Mucosa of descending colon (tissue), 3 donors: Measurements from ENCODE around the gene GRAMD1A. TPM values are rescaled to one million over a fixed set of nuclear protein-coding genes. Genes with fewer than 3 reads are reported as not detected.

Experiments used
- ATAC-seq: fragments of 200-7000 bp; cut with Tn5 transposase; one replicate; pipeline ENCODE4 v1.9.1; 2020; ENCODE audit warnings: mild to moderate bottlenecking, moderate library complexity
- DNase-seq, 3 donors: peaks; one replicate each; pipeline ENCODE4 v3.0.0-alpha.2; 2020
- H3K36me3 ChIP-seq: fragments of 200-600 bp; one replicate; pipeline ENCODE4 v1.8.0; 2021; ENCODE audit warnings: low read depth, mild to moderate bottlenecking
- H3K4me1 ChIP-seq: fragments of 200-600 bp; one replicate; pipeline ENCODE4 v1.8.0; 2021; ENCODE audit warnings: low read depth, mild to moderate bottlenecking
- H3K4me3 ChIP-seq: fragments of 200-600 bp; one replicate; pipeline ENCODE4 v1.8.0; 2021; ENCODE audit warnings: mild to moderate bottlenecking
- H3K9me3 ChIP-seq: fragments of 200-600 bp; one replicate; pipeline ENCODE4 v1.8.0; 2021; ENCODE audit warnings: mild to moderate bottlenecking
- intact Hi-C, 2 donors: fragments of 100-400 bp; cut with DNase I in 1 of 2; cut with micrococcal nuclease in 1 of 2; formaldehyde crosslinking; loops; one replicate each; pipeline versions ENCODE4 v1.11.0 to v1.11.1; 2022; cut with DNase I, micrococcal nuclease
- total RNA-seq, 3 donors: library from RNA; stranded (reverse); fragmentation: NEBNext Ultra II Directional in 2 of 3; extraction: Animal tissue kit (Norgen Biotek cat#: 25700) in 2 of 3; gene quantifications; one replicate each; pipeline versions ENCODE4 v1.2.1 to v1.2.4, GENCODE V29; 2021 to 2023
- TF ChIP-seq, protein P1 (sequence below): fragments of 200-600 bp; IDR thresholded peaks from one replicate; pipeline ENCODE4 v1.8.0; 2022; ENCODE audit warnings: antibody characterized with exemption, mild to moderate bottlenecking
- donor health status: DM: no; HTN: no; CAD: no; lungs with moderate emphysema.
- donor health status: DM: no; HTN: no; CAD: no.
- donor health status: DM: no; HTN: yes; CAD: no.

GRAMD1A gene
- total RNA-seq, 3 donors from 2014 or later, result 32.5 to 53.1 (median 33.8) TPM

DNA sequence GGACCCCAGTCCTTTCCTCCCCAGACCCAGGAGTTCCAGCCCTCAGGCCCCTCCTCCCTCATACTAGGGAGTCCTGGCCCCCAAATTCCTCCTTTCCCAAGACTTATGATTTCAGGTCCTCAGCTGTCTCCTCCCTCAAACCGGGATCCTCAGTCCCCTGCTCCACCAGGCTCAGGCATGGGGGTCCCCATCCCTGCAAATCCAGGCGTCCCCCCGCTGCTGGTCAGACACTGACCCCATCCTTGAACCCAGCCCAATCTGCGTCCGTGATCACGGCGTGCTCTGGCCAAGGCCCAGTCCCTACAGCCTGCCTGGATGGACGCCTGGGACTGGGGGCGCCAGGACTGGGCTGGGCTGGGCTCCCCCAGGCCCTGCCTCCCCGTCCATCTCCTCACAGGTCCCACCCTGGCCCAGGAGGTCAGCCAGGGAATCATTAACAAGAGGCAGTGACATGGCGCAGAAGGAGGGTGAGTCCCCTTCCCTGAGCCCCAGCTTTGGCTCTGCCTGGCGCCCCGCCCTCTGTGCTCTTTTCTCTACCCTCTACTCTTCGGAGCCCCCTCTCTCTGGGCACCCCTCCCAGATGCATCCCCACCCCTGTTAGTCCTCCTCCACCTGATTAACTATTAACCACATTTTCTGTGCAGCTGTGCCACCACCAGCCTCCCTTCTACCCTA lies 42.1 kb downstream of the GRAMD1A start:
- no peaks in the 10 kb centered on the region for H3K9me3 ChIP-seq
- peaks cover 15% of the 10 kb centered on the region for H3K4me1 ChIP-seq
- ATAC-seq, result no peak
- TF ChIP-seq, protein P1, sequence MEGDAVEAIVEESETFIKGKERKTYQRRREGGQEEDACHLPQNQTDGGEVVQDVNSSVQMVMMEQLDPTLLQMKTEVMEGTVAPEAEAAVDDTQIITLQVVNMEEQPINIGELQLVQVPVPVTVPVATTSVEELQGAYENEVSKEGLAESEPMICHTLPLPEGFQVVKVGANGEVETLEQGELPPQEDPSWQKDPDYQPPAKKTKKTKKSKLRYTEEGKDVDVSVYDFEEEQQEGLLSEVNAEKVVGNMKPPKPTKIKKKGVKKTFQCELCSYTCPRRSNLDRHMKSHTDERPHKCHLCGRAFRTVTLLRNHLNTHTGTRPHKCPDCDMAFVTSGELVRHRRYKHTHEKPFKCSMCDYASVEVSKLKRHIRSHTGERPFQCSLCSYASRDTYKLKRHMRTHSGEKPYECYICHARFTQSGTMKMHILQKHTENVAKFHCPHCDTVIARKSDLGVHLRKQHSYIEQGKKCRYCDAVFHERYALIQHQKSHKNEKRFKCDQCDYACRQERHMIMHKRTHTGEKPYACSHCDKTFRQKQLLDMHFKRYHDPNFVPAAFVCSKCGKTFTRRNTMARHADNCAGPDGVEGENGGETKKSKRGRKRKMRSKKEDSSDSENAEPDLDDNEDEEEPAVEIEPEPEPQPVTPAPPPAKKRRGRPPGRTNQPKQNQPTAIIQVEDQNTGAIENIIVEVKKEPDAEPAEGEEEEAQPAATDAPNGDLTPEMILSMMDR, result no peak
- no peaks in the 10 kb centered on the region for H3K36me3 ChIP-seq
- intact Hi-C loops, result no loop called here
- H3K4me3 ChIP-seq, result no peak overlapping the region
- no peak for DNase-seq

DNA sequence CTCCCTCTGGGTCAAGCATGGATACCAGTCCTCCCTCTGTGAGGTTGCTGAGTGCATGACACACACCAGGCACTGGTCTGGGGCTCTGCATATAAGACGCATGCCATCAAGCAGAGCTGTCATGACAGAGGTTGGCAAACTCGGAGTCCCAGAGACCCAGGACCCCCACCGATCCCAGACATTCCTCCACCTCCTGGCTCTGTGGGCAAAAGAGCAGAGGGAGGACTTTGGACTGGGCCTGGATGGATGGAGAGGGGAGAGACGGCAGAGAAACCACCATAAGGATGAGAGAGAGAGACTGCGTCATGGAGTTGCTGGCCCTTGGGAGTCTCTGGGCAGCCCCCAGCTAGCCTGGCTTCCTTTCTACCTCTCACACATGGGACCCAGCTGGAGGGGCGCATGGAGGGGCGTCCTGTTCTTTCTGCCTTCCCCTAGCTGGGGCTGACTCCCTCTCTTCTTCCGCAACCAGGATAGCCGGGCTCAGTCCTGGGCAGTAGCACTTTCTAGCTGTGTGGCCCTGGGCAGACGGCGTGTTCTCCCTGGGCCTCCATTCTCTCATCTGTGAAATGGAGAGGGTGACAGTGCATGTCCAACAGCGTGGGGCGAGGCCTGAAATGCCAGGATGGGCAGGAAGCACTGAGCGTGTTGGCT lies 43.0 kb downstream of the GRAMD1A start:
- intact Hi-C loops, result no loop called here
- peaks cover 15% of the 10 kb centered on the region for H3K4me1 ChIP-seq
- DNase-seq (no peak), ATAC-seq (no peak)
- TF ChIP-seq, protein P1, result no peak
- no peaks in the 10 kb centered on the region for H3K9me3 ChIP-seq
- no peaks in the 10 kb centered on the region for H3K36me3 ChIP-seq
- no peak overlapping the region for H3K4me3 ChIP-seq

DNA sequence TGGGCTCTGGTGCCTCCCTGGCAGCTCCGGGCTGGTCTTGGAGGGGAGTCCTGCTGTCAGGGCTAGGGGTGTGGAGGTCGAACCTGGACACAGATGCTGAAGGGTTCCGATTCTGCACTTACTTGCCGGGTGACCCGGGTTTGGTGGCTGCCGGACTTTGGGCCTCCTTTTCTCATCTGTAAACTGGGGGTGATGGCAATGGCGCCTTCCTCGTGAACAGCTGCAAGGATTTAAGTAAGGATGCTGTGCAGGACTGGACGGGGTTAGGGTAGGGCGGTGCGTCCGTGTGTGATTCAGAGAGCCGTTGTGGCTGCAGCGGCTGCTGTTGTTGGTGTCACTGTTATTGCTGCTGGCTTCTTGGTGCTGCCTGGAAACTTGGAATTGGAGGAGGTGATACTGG lies 43.8 kb downstream of the GRAMD1A start:
- Histone ChIP-seq H3K4me3 (no peak overlapping the region), H3K36me3 (no peaks in the 10 kb centered on the region), H3K9me3 (no peaks in the 10 kb centered on the region), H3K4me1 (peaks cover 15% of the 10 kb centered on the region)
- TF ChIP-seq, protein P1, result no peak
- intact Hi-C loops, result no loop called here
- no peak for DNase-seq
- no peak for ATAC-seq

DNA sequence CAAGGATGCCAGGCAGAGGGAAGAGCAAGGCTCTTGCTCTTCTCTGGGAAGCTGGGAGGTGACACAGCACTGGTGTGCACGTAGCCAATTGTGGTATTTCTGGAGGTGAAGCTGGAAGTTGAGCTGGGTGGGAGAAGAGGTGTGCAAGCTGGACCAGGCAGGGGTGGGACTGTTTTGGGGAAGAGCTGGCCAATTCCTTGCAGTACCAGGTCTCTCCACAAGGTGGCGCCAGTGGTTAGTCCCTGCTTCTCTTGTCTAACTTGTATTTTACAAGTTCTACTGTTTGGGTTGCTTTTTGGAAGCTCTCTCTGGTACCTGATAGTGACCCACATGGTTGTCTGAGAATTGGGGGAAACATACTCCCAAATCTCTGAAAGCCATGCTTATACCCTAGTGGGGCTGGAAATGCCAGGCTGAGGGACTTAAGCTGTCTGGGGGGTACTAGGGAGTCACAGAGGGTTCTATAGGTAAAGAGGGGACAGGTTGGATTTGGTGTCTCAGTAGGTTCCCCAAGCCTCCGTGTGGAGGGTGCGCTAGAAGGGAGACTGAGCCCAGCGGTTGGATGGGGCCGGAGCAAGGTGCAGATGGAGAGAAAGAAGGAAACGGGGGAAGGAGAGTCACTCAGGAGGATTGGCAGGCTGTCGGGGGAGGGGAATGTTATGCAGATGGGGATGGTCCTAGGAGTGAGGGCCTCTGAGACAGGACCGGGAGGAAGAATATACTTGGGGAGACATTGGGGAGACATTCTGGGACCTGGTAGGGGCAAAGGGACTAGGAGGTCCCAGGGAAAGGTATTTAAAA lies 44.4 kb downstream of the GRAMD1A start:
- TF ChIP-seq, protein P1, result peak; percentile 98
- Histone ChIP-seq H3K9me3 (no peaks in the 10 kb centered on the region), H3K36me3 (no peaks in the 10 kb centered on the region), H3K4me3 (no peak overlapping the region), H3K4me1 (peaks cover 15% of the 10 kb centered on the region)
- ATAC-seq (peak; percentile 53), DNase-seq (peak; percentile 24 to 73 (median 67))
- intact Hi-C loops, result no loop called here

DNA sequence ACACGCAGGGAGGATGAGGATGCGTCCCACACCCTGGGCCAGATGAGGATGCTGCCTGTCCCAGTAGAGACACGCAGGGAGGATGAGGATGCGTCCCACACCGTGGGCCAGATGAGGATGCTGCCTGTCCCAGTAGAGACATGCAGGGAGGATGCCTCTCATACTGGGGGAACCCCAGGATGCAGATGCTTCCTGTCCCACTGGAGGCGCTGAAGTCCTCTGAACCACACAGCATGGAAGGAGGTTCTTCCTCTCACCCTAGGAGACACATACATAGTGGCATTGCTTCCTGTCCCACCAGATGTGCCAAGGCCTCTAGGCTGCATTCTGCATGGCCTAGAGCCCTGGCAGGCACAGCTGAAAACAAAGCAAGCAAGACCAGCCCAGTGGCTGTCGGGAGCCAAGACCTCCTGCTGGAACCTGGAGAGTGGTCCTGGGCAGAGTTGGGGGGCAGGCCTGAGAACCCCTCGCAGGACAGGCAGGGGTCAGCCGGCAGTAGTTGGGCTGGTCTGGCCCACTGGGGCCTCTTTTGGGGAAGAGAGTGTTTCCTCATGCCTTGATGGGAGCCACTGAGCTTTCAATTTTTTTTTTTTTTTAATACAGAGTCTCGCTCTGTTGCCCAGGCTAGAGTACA lies 45.7 kb downstream of the GRAMD1A start:
- DNase-seq (peak in 1 of 3 donors; percentile 39), ATAC-seq (peak; percentile 36)
- TF ChIP-seq, protein P1, result no peak
- H3K36me3 ChIP-seq, result no peaks in the 10 kb centered on the region
- no peaks in the 10 kb centered on the region for H3K9me3 ChIP-seq
- no peak overlapping the region for H3K4me3 ChIP-seq
- intact Hi-C loops, result no loop called here
- H3K4me1 ChIP-seq, result peaks cover 9% of the 10 kb centered on the region
